ENCODE measurements around the gene CNKSR3.

Gene CNKSR3

GRCh38 chr6:154474648-154475428 lies 35.6 kb downstream of the CNKSR3 start:
- DNase-seq (ENCODE audit: insufficient read length), result no peak
- TF ChIP-seq POLR2A (IDR thresholded peaks at IDR 0.05; ENCODE audit: low read depth, low read length), result no peak
- no peak for TF ChIP-seq TAF1 (IDR thresholded peaks at IDR 0.05; ENCODE audit: borderline replicate concordance, low read depth, low read length)
- TF ChIP-seq POLR2AphosphoS5 (IDR thresholded peaks at IDR 0.05; ENCODE audit: low read depth, low read length), result no peak
- FAIRE-seq, result no peak

DNA sequence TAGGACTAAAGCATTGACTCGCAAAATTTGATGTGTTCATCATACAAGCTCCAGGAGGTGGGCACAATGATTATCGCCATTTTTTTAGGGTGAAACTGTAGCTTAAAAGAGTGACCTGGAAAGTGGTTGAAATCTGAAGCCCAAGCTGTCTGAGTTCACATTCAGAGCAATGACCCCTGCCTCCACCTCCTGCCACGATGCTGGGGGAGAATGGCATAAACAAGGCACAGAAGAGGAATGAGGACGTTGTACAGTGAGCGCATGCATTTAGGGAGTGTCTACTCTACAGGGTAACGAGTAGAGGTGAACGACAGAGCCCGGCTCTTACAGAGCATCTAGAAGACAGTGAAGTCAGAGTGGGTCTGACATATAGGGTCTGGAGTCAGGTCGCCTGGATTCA lies 37.2 kb downstream of the CNKSR3 start:
- TF ChIP-seq POLR2AphosphoS5 (IDR thresholded peaks at IDR 0.05; ENCODE audit: low read depth, low read length) (no peak), TAF1 (IDR thresholded peaks at IDR 0.05; ENCODE audit: borderline replicate concordance, low read depth, low read length) (no peak), POLR2A (IDR thresholded peaks at IDR 0.05; ENCODE audit: low read depth, low read length) (no peak)
- no peak for FAIRE-seq

GRCh38 chr6:154471609-154472362 lies 38.7 kb downstream of the CNKSR3 start:
- no peak for DNase-seq (ENCODE audit: insufficient read length)
- no peak for FAIRE-seq
- TF ChIP-seq TAF1 (IDR thresholded peaks at IDR 0.05; ENCODE audit: borderline replicate concordance, low read depth, low read length) (no peak), POLR2A (IDR thresholded peaks at IDR 0.05; ENCODE audit: low read depth, low read length) (no peak), POLR2AphosphoS5 (IDR thresholded peaks at IDR 0.05; ENCODE audit: low read depth, low read length) (no peak)

More for the DNA sequence above, 37.2 kb downstream of the CNKSR3 start:
- no peak for DNase-seq (ENCODE audit: insufficient read length)

- DNase-seq (ENCODE audit: insufficient read length), result no peak
- TF ChIP-seq POLR2A (IDR thresholded peaks at IDR 0.05; ENCODE audit: low read depth, low read length) (no peak), POLR2AphosphoS5 (IDR thresholded peaks at IDR 0.05; ENCODE audit: low read depth, low read length) (no peak), TAF1 (IDR thresholded peaks at IDR 0.05; ENCODE audit: borderline replicate concordance, low read depth, low read length) (no peak)
- FAIRE-seq, result no peak
Observed at GRCh38 chr6:154469306-154469935, 41.1 kb downstream of the CNKSR3 start.

GRCh38 chr6:154468760-154469159 lies 41.7 kb downstream of the CNKSR3 start:
- no peak for TF ChIP-seq POLR2AphosphoS5 (IDR thresholded peaks at IDR 0.05; ENCODE audit: low read depth, low read length)
- TF ChIP-seq TAF1 (IDR thresholded peaks at IDR 0.05; ENCODE audit: borderline replicate concordance, low read depth, low read length), result no peak
- no peak for TF ChIP-seq POLR2A (IDR thresholded peaks at IDR 0.05; ENCODE audit: low read depth, low read length)
- FAIRE-seq (no peak), DNase-seq (ENCODE audit: insufficient read length) (no peak)

- DNase-seq (ENCODE audit: insufficient read length) (no peak), FAIRE-seq (no peak)
- no peak for TF ChIP-seq POLR2AphosphoS5 (IDR thresholded peaks at IDR 0.05; ENCODE audit: low read depth, low read length)
- TF ChIP-seq POLR2A (IDR thresholded peaks at IDR 0.05; ENCODE audit: low read depth, low read length), result no peak
- no peak for TF ChIP-seq TAF1 (IDR thresholded peaks at IDR 0.05; ENCODE audit: borderline replicate concordance, low read depth, low read length)
Observed at GRCh38 chr6:154466971-154467679, 43.4 kb downstream of the CNKSR3 start.

DNA sequence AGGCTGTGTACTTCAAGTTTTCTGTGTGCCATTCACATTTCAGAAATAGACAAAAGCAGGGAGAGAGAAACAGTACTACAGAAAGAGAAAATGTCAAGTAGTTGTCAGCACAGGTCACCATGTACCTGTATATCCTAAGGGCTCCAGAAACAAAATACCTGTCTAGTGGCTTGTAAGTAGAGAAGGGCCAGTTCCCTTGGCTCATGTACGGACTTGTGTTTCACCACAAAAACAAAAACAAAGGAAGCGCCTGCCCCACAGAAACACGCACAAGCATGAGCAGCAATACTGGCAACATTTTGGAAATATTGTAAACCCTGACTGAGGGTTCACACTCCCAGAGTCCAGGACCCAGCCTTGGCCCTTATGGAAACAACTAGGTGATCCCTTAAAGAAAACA lies 44.3 kb downstream of the CNKSR3 start:
- TF ChIP-seq TAF1 (IDR thresholded peaks at IDR 0.05; ENCODE audit: borderline replicate concordance, low read depth, low read length), result no peak
- DNase-seq (ENCODE audit: insufficient read length) (no peak), FAIRE-seq (no peak)

DNA sequence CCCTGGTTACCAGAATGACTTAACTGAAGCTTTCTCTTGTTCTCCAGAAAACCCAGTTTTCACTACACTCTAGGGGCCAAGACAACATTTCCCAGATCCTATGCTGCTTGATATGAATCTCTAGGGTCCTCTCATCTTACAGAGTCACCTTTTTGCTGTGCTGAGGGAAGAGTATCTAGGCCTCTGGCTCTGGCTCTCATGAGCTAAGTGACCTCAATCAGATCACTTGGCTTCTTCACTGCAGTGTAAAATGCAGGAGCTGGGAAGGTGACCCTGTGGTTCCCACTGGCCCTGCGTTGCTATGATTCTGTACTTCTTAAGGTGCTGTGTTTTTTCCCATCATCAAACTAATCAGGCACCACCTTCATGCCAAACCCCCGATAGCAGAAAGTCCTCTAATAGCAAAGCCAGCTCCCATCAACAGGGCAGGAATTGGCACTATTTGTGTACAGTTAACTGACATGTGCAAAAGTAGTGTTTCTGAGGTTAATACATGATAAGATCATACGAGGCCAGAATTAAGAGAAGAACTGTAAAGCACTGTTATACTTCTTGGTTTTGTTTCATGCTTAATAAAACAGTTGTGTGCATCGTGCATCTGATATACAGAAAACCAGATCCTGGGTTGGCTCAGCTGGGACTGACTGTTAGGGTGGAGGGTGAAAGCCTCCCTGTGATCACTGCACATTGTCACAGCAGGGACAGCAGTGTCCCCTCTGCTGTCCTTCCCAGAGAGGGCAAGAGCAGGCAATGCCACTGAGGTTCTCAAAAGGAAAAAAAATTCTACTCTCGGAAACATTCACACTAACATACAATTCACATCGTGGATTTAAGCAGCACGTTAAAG lies 46.7 kb downstream of the CNKSR3 start:
- FAIRE-seq, result no peak
- DNase-seq (ENCODE audit: insufficient read length), result no peak

GRCh38 chr6:154462425-154462824 lies 48.1 kb downstream of the CNKSR3 start:
- no peak for DNase-seq (ENCODE audit: insufficient read length)
- TF ChIP-seq TAF1 (IDR thresholded peaks at IDR 0.05; ENCODE audit: borderline replicate concordance, low read depth, low read length) (no peak), POLR2A (IDR thresholded peaks at IDR 0.05; ENCODE audit: low read depth, low read length) (no peak), POLR2AphosphoS5 (IDR thresholded peaks at IDR 0.05; ENCODE audit: low read depth, low read length) (no peak)
- FAIRE-seq, result no peak

More for the DNA sequence above, 46.7 kb downstream of the CNKSR3 start:
- no peak for TF ChIP-seq TAF1 (IDR thresholded peaks at IDR 0.05; ENCODE audit: borderline replicate concordance, low read depth, low read length)
- no peak for TF ChIP-seq POLR2AphosphoS5 (IDR thresholded peaks at IDR 0.05; ENCODE audit: low read depth, low read length)
- no peak for TF ChIP-seq POLR2A (IDR thresholded peaks at IDR 0.05; ENCODE audit: low read depth, low read length)

DNA sequence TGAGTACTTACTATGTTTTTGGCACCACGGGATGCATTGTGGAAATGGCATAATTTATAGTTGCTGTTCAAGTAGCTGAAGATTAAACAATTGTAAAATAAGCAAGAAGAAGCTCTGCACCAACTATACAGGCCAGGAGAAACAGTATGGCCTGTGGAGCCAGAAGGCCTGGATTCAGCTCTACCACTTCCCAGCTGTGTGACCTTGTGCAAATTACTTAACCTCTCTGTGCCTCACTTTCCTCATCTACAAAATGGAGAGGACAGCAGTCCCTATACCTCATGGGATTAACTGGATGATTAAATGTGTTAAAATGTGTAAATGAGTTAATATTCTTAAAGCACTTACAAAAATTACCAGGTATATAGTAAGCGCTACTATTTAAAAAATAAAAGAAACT lies 49.1 kb downstream of the CNKSR3 start:
- no peak for TF ChIP-seq TAF1 (IDR thresholded peaks at IDR 0.05; ENCODE audit: borderline replicate concordance, low read depth, low read length)
- no peak for TF ChIP-seq POLR2AphosphoS5 (IDR thresholded peaks at IDR 0.05; ENCODE audit: low read depth, low read length)
- TF ChIP-seq POLR2A (IDR thresholded peaks at IDR 0.05; ENCODE audit: low read depth, low read length), result no peak
- FAIRE-seq (no peak), DNase-seq (ENCODE audit: insufficient read length) (no peak)
